Measurements from ENCODE around the gene C2orf72. TPM values are rescaled to one million over a fixed set of nuclear protein-coding genes. Genes with fewer than 3 reads are reported as not detected.
A peak's percentile ranks its signal among the peaks of the same experiment; 100 is the strongest.

The C2orf72 gene
- total and polyA plus RNA-seq, 2 of the 13 experiments (the other 11 are each of a cell fraction or from before 2014, with no cell fraction given): 147 to 203 TPM

DNA sequence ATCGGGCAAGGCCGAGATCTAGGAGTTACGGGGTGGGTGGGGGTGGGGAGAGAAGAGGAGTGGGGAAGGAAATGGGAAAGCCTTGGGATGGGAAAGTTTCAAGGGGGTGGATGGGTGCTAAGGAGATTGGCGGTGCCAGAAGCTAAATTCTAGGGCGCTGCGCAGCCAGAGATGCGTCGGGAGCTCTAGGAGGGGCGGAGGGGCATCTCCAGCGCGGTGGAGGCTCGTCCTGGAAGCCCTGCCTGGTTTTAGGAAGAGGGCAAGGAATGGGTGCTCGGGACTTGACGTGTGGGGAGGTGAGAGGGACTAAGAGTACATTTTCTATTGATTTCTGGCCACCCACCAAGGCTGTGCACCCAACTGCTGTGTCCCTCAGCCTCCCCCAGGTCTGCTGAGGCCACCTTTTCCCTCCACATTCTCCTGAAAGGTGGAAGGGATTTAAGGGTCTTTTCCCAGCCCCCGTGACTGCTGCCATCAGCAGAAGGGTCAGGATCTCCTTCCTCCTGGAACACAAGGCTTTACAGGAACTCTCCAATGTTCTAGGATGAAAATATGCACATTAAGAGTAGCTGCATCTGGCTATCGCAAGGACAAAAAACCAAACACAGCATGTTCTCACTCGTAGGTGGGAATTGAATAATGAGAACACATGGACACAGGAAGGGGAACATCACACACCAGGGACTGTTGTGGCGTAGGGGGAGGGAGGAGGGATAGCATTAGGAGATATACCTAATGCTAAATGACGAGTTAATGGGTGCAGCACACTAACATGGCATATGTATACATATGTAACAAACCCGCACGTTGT is 1.4 kb downstream of the C2orf72 start (continued):
- TF ChIP-seq, protein P1, sequence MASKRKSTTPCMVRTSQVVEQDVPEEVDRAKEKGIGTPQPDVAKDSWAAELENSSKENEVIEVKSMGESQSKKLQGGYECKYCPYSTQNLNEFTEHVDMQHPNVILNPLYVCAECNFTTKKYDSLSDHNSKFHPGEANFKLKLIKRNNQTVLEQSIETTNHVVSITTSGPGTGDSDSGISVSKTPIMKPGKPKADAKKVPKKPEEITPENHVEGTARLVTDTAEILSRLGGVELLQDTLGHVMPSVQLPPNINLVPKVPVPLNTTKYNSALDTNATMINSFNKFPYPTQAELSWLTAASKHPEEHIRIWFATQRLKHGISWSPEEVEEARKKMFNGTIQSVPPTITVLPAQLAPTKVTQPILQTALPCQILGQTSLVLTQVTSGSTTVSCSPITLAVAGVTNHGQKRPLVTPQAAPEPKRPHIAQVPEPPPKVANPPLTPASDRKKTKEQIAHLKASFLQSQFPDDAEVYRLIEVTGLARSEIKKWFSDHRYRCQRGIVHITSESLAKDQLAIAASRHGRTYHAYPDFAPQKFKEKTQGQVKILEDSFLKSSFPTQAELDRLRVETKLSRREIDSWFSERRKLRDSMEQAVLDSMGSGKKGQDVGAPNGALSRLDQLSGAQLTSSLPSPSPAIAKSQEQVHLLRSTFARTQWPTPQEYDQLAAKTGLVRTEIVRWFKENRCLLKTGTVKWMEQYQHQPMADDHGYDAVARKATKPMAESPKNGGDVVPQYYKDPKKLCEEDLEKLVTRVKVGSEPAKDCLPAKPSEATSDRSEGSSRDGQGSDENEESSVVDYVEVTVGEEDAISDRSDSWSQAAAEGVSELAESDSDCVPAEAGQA (IDR thresholded peaks at IDR 0.05; ENCODE audit: low read depth): no peak
- TF ChIP-seq, protein P1 (CRISPR knock-in tag; IDR thresholded peaks at IDR 0.05; ENCODE audit: borderline replicate concordance): no peak
- TF ChIP-seq, protein P2, sequence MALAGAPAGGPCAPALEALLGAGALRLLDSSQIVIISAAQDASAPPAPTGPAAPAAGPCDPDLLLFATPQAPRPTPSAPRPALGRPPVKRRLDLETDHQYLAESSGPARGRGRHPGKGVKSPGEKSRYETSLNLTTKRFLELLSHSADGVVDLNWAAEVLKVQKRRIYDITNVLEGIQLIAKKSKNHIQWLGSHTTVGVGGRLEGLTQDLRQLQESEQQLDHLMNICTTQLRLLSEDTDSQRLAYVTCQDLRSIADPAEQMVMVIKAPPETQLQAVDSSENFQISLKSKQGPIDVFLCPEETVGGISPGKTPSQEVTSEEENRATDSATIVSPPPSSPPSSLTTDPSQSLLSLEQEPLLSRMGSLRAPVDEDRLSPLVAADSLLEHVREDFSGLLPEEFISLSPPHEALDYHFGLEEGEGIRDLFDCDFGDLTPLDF (CRISPR knock-in tag; IDR thresholded peaks at IDR 0.05): no peak
- TF ChIP-seq, protein P3, sequence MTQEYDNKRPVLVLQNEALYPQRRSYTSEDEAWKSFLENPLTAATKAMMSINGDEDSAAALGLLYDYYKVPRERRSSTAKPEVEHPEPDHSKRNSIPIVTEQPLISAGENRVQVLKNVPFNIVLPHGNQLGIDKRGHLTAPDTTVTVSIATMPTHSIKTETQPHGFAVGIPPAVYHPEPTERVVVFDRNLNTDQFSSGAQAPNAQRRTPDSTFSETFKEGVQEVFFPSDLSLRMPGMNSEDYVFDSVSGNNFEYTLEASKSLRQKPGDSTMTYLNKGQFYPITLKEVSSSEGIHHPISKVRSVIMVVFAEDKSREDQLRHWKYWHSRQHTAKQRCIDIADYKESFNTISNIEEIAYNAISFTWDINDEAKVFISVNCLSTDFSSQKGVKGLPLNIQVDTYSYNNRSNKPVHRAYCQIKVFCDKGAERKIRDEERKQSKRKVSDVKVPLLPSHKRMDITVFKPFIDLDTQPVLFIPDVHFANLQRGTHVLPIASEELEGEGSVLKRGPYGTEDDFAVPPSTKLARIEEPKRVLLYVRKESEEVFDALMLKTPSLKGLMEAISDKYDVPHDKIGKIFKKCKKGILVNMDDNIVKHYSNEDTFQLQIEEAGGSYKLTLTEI (CRISPR knock-in tag; conservative IDR thresholded peaks at IDR 0.05): no peak
- TF ChIP-seq SMYD3 (CRISPR knock-in tag; IDR thresholded peaks at IDR 0.05) (no peak), NRL (CRISPR knock-in tag; IDR thresholded peaks at IDR 0.05; ENCODE audit: borderline replicate concordance) (no peak), ZSCAN22 (CRISPR knock-in tag; IDR thresholded peaks at IDR 0.05) (no peak), MLLT10 (CRISPR knock-in tag; IDR thresholded peaks at IDR 0.05) (no peak), TOPORS (CRISPR knock-in tag; IDR thresholded peaks at IDR 0.05) (no peak), CREM (IDR thresholded peaks at IDR 0.05) (no peak), CREM (CRISPR knock-in tag; IDR thresholded peaks at IDR 0.05) (no peak), ZNF891 (CRISPR knock-in tag; IDR thresholded peaks at IDR 0.05) (no peak)
- TF ChIP-seq, protein P4, sequence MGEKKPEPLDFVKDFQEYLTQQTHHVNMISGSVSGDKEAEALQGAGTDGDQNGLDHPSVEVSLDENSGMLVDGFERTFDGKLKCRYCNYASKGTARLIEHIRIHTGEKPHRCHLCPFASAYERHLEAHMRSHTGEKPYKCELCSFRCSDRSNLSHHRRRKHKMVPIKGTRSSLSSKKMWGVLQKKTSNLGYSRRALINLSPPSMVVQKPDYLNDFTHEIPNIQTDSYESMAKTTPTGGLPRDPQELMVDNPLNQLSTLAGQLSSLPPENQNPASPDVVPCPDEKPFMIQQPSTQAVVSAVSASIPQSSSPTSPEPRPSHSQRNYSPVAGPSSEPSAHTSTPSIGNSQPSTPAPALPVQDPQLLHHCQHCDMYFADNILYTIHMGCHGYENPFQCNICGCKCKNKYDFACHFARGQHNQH (CRISPR knock-in tag; IDR thresholded peaks at IDR 0.05): 0 out of 2 replicates have a peak, but pooled peaks have one; percentile 12
- TF ChIP-seq, protein P5, sequence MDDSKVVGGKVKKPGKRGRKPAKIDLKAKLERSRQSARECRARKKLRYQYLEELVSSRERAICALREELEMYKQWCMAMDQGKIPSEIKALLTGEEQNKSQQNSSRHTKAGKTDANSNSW (CRISPR knock-in tag; IDR thresholded peaks at IDR 0.05; ENCODE audit: borderline replicate concordance): no peak
- TF ChIP-seq, protein P6, sequence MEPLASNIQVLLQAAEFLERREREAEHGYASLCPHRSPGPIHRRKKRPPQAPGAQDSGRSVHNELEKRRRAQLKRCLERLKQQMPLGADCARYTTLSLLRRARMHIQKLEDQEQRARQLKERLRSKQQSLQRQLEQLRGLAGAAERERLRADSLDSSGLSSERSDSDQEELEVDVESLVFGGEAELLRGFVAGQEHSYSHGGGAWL (CRISPR knock-in tag; IDR thresholded peaks at IDR 0.05): 0 out of 2 replicates have a peak, but pooled peaks have one; percentile 3
- TF ChIP-seq, protein P7, sequence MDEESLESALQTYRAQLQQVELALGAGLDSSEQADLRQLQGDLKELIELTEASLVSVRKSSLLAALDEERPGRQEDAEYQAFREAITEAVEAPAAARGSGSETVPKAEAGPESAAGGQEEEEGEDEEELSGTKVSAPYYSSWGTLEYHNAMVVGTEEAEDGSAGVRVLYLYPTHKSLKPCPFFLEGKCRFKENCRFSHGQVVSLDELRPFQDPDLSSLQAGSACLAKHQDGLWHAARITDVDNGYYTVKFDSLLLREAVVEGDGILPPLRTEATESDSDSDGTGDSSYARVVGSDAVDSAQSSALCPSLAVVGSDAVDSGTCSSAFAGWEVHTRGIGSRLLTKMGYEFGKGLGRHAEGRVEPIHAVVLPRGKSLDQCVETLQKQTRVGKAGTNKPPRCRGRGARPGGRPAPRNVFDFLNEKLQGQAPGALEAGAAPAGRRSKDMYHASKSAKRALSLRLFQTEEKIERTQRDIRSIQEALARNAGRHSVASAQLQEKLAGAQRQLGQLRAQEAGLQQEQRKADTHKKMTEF (CRISPR knock-in tag; IDR thresholded peaks at IDR 0.05): no peak

Data from HepG2 (cell line).